Epithelial cell of proximal tubule (primary cell): Measurements from ENCODE around the gene CSNK1G1. TPM values are rescaled to one million over a fixed set of nuclear protein-coding genes. Genes with fewer than 3 reads are reported as not detected.
"Not testable (repeated sequence)": the region's sequence is repeated elsewhere in the genome, so short reads cannot be mapped to it uniquely, and the experiment has no call there.

Experiments
- DNase-seq: peaks from one replicate; pipeline ENCODE4 v3.0.0-alpha.2; 2011; ENCODE audit warnings: low read depth
- H3K4me3 ChIP-seq: 2 replicates; pipeline ENCODE4 v1.5.1; 2011; ENCODE audit warnings: low read depth, mild to moderate bottlenecking, low read length
- total RNA-seq: library from RNA; depleted of rRNA; stranded (reverse); fragments of >200 nt; gene quantifications from 2 replicates; pipeline ENCODE4 v1.2.3, GENCODE V29; 2015
- TF ChIP-seq, protein P1 (sequence below): conservative IDR thresholded peaks from 2 replicates; pipeline ENCODE4 v1.5.1; 2012; ENCODE audit warnings: low read depth, mild to moderate bottlenecking, low read length

CSNK1G1 gene
- total RNA-seq, 1 donor from 2014 or later, result 12.3 TPM

DNA sequence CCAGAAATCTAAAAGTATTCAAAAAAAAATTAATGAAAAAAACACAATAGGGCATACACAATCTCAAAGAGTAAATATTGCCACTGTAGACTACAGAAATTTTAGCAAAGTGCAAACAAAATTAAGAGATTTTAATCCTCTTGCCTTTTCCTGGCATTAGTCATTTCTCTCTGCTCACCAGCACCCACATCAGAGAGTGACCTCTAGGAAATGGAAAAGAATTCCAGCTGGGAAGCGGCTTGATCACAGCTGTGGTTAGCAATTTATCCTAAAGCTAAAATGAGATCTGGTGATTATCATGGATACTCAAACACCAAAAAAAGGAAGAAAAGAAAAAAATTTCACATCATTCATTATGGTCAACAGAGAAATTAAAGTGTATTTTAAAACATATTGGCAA is 7.5 kb downstream of the CSNK1G1 start:
- TF ChIP-seq, protein P1, sequence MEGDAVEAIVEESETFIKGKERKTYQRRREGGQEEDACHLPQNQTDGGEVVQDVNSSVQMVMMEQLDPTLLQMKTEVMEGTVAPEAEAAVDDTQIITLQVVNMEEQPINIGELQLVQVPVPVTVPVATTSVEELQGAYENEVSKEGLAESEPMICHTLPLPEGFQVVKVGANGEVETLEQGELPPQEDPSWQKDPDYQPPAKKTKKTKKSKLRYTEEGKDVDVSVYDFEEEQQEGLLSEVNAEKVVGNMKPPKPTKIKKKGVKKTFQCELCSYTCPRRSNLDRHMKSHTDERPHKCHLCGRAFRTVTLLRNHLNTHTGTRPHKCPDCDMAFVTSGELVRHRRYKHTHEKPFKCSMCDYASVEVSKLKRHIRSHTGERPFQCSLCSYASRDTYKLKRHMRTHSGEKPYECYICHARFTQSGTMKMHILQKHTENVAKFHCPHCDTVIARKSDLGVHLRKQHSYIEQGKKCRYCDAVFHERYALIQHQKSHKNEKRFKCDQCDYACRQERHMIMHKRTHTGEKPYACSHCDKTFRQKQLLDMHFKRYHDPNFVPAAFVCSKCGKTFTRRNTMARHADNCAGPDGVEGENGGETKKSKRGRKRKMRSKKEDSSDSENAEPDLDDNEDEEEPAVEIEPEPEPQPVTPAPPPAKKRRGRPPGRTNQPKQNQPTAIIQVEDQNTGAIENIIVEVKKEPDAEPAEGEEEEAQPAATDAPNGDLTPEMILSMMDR, result no peak
- no peak for DNase-seq
- H3K4me3 ChIP-seq, result no peak overlapping the region

DNA sequence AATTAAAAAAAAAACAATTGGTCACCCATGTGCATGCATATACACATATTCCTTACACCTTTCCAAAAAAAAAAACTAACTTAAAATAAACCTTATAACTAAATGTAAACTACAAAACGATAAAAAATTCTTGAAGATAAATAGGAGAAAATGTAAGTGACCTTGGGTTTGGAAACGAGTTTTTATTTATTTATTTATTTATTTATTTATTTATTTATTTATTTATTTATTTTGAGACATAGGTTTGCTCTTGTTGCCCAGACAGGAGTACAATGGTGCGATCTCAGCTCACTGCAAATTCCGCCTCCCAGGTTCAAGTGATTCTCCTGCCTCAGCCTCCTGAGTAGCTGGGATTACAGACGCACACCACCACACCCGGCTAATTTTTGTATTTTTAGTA is 9.7 kb downstream of the CSNK1G1 start:
- not testable (repeated sequence) for DNase-seq, H3K4me3 ChIP-seq

GRCh38 chr15:64344651-64345294 is 11.2 kb downstream of the CSNK1G1 start:
- no peak for DNase-seq
- no peak overlapping the region for H3K4me3 ChIP-seq
- TF ChIP-seq, protein P1, result no peak

DNA sequence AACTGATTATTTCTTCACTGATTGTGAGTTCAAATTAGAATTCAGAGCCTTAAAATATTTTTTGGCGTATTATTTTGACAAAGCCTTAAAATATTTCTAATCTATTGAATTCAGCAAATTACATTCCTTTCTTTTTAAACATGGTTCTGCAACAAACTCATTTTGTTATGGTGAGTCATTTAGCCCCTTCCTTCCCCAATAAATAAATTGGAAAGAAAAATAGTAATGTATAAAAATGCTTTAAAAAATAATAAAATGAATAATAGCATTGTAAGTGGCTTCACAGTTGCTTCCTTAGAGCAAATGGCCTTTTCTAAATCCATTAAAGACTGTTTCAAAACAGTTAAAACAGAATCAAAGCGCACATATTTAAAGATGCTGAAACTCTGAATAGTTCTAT is 12.1 kb downstream of the CSNK1G1 start:
- no peak for DNase-seq
- TF ChIP-seq, protein P1, result no peak
- no peak overlapping the region for H3K4me3 ChIP-seq

DNA sequence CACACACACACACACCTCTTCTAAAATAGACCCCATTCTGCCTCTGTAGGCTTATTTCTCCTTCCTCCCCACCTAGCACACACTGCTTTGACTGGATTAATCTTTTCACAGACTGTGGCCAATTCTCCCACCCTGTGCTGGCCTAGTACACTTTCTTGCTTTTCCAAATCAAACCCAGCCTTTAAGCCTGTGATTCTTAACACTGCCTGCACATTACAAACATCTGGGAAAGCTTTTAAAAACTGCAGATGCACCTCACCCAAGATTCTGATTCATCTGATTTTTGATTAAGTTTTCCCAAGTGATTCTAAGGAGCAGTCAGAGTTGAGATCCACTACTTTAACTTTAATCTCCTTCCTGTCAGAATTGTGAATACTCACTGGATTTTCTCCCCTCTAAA is 12.8 kb downstream of the CSNK1G1 start:
- H3K4me3 ChIP-seq, result no peak overlapping the region
- TF ChIP-seq, protein P1, result no peak
- no peak for DNase-seq

DNA sequence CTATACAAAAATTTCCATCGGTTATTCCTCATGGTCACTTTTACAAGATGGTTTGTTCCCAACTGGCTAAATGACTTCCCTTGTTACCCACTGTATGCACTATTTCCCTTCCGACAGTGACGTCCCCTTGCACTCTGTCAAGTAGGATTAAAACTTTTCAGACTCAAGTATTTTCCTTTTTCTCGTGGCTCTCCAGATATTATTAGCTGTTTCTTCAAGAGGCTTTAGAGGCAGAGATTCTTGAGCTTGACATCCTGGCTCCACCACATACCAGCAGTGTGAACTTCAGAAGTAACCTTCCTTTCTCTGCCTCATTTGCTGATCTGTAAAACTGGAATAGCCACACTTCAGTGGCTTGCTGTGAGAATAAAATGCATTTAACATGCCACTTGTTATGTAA is 14.0 kb downstream of the CSNK1G1 start:
- TF ChIP-seq, protein P1, result no peak
- DNase-seq, result no peak
- H3K4me3 ChIP-seq, result no peak overlapping the region

- TF ChIP-seq, protein P1, result no peak
- H3K4me3 ChIP-seq, result no peak overlapping the region
- DNase-seq, result no peak
Measured at GRCh38 chr15:64340355-64340754, 15.6 kb downstream of the CSNK1G1 start.

GRCh38 chr15:64337761-64338160 is 18.2 kb downstream of the CSNK1G1 start:
- no peak overlapping the region for H3K4me3 ChIP-seq
- TF ChIP-seq, protein P1, result no peak
- no peak for DNase-seq
